ENCODE measurements around the gene MCC.

- TF ChIP-seq POLR2AphosphoS5 (IDR thresholded peaks at IDR 0.05), result no peak
- TF ChIP-seq CTCF (IDR thresholded peaks at IDR 0.05), result no peak
- TF ChIP-seq POLR2A (IDR thresholded peaks at IDR 0.05; ENCODE audit: low read depth), result no peak
- TF ChIP-seq EP300 (IDR thresholded peaks at IDR 0.05), result no peak
Observed at GRCh38 chr5:113325054-113325453, 163.2 kb downstream of the MCC start.
